Activated CD4-positive, alpha-beta T cell treated with anti-CD3 and anti-CD28 coated beads, Interleukin-2, amount 10 ng/mL, durations not matched to agents 7 days and 5 days (primary cell): ENCODE data around the gene ELF1. TPM values are rescaled to one million over a fixed set of nuclear protein-coding genes. Genes with fewer than 3 reads are reported as not detected.
"Not testable (repeated sequence)": the region's sequence is repeated elsewhere in the genome, so short reads cannot be mapped to it uniquely, and the experiment has no call there.

Experiments
- CTCF ChIA-PET: fragments of 350-600 bp; sonication (Branson Sonifier 250); formaldehyde crosslinking; loops from one replicate; lab custom pipeline; 2021; ENCODE audit warnings: antibody characterized with exemption; lab: Charles Lee
- POLR2A ChIA-PET: fragments of 350-600 bp; sonication (Branson Sonifier 250); formaldehyde crosslinking; loops from one replicate; lab custom pipeline; 2021; ENCODE audit warnings: antibody characterized with exemption; lab: Charles Lee
- DNase-seq: peaks from one replicate; pipeline ENCODE4 v3.0.0-alpha.2; 2020
- H3K27ac Mint-ChIP-seq: one replicate; pipeline ENCODE4 v1.8.0; 2021; ENCODE audit warnings: mild to moderate bottlenecking, moderate library complexity, mixed read lengths
- H3K27me3 Mint-ChIP-seq: one replicate; pipeline ENCODE4 v1.8.0; 2021; ENCODE audit warnings: mixed read lengths
- H3K36me3 Mint-ChIP-seq: one replicate; pipeline ENCODE4 v1.8.0; 2021; ENCODE audit warnings: low read depth, mixed read lengths
- H3K4me1 Mint-ChIP-seq: one replicate; pipeline ENCODE4 v1.8.0; 2021; ENCODE audit warnings: mixed read lengths
- H3K4me3 Mint-ChIP-seq: one replicate; pipeline ENCODE4 v1.8.0; 2021; ENCODE audit warnings: mild to moderate bottlenecking, moderate library complexity, mixed read lengths
- H3K9me3 Mint-ChIP-seq: one replicate; pipeline ENCODE4 v1.8.0; 2021; ENCODE audit warnings: mixed read lengths
- total RNA-seq, 2 experiments: library from RNA; stranded (reverse); gene quantifications; one replicate each; pipeline ENCODE4 v1.2.3, GENCODE V29; 2021

The ELF1 gene
- total RNA-seq, 2 experiments from 2014 or later: 125 to 149 TPM

DNA sequence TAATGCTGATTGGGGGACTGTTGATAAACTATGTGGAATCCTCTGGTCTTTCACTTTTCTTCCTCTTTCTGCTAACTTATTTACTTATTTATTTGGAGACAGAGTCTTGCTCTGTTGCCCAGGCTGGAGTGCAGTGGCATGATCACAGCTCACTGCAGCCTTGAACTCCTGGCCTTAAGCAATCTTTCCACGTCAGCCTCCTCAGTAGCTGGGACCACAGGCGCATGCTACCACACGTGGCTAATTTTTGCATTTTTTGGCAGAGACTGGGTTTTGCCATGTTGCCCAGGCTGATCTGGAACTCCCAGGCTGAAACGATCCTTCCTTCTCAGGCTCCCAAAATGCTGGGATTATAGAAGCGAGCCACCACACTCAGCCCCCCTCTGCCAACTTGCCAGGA is 77.5 kb downstream of the ELF1 start:
- Mint-ChIP-seq H3K4me1 (peaks cover 14% of the 10 kb centered on the region), H3K27ac (no peak overlapping the region), H3K4me3 (no peak overlapping the region), H3K9me3 (no peaks in the 10 kb centered on the region), H3K36me3 (peaks cover 66% of the 10 kb centered on the region), H3K27me3 (no peaks in the 10 kb centered on the region)
- ChIA-PET CTCF (interaction anchor here (1.0 to 1.7 kb wide), 2 partner anchors 12 to 78 kb away, joined by 3 read pairs; partner anchors contain the start of gene ELF1), POLR2A (no interaction called here)
- no peak for DNase-seq

DNA sequence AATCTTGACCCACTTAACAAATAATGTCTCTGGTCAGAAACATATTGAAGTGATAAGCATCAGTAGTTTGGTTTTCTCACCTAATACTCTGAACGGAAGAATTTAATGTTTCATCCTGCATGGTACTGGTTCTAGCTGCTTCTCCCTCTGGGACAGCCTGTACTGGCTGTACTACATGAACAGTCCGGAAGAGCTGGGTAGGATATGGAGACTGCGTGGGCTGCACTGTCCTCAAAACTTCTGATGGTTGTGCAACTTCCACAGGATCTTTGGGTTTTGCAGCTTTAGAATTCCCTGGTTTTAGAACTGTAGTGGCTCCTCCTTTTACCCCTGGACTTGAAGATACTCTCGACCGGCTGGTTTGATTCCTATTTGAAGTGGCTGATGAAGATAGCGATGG is 78.3 kb downstream of the ELF1 start:
- H3K27ac Mint-ChIP-seq: no peak overlapping the region
- no peak overlapping the region for H3K4me3 Mint-ChIP-seq
- peaks cover 63% of the 10 kb centered on the region for H3K36me3 Mint-ChIP-seq
- no peaks in the 10 kb centered on the region for H3K9me3 Mint-ChIP-seq
- no peak for DNase-seq
- no peaks in the 10 kb centered on the region for H3K27me3 Mint-ChIP-seq
- POLR2A ChIA-PET: no interaction called here
- peaks cover 10% of the 10 kb centered on the region for H3K4me1 Mint-ChIP-seq
- CTCF ChIA-PET: interaction anchor here (0.9 kb wide), 1 partner anchor 20 kb away, joined by 3 read pairs; no protein-coding TSS in a partner anchor

DNA sequence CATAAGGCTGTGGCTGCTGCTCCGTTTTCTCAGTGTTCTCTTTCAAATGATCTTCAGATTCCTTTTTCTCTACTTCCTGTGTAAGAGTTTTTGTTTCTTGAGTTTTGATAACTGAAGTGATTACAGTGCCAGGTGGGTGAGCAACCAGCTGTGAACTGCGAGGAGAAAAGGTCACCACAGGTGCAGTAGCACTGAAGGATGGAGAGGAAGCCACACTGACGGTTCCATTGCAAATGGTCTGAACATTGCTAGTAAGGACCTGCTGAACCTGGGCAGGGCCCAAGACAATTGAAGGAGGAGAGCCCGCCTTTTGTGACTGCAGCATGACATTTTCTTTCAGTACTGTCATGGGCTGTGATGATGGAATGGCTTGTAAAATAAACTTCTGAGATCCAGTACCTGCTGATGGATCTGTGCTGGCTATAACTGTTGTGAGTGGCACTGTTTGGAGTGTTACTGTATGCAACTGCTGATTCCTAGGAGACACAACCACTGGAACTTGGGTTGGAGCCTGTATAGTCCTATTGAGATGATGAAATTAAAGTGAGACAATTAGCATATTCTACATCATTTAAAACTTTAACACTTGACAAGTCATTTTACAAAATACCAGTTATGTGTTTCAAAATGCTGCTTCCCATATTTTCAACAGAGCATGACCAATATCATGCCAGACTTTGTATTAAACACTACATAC is 85.5 kb downstream of the ELF1 start:
- ChIA-PET POLR2A (no interaction called here), CTCF (interaction anchor here (0.6 to 2.1 kb wide), 2 partner anchors 8 to 11 kb away, joined by 3 to 9 read pairs; no protein-coding TSS in a partner anchor)
- H3K4me1 Mint-ChIP-seq: peaks cover 22% of the 10 kb centered on the region
- no peak overlapping the region for H3K4me3 Mint-ChIP-seq
- DNase-seq: no peak
- H3K27me3 Mint-ChIP-seq: no peaks in the 10 kb centered on the region
- H3K9me3 Mint-ChIP-seq: no peaks in the 10 kb centered on the region
- peak overlapping the region; percentile 69 for H3K27ac Mint-ChIP-seq
- peaks cover 70% of the 10 kb centered on the region for H3K36me3 Mint-ChIP-seq

DNA sequence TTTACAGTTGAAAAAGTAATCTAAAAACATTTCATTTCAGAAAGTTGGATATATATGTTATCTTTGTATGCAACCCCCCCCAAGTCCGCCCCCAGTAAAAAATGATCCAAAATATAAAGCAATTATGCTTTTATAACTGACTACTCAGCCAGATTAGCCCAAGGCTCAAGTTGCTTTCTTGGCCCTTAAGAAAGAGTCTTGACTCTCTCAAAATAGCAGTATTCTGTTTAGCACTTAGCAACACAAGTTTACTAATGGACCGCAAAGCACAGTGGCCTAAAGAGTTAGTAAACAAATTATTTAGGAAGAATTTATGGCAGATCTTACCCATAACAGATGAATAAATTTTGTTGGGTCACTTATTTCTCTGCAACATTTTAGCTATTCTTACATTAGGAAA is 86.9 kb downstream of the ELF1 start:
- no peak for DNase-seq
- Mint-ChIP-seq H3K27me3 (no peaks in the 10 kb centered on the region), H3K27ac (no peak overlapping the region), H3K4me3 (no peak overlapping the region), H3K4me1 (peaks cover 21% of the 10 kb centered on the region), H3K36me3 (peaks cover 68% of the 10 kb centered on the region), H3K9me3 (no peaks in the 10 kb centered on the region)
- ChIA-PET CTCF (no interaction called here), POLR2A (no interaction called here)

DNA sequence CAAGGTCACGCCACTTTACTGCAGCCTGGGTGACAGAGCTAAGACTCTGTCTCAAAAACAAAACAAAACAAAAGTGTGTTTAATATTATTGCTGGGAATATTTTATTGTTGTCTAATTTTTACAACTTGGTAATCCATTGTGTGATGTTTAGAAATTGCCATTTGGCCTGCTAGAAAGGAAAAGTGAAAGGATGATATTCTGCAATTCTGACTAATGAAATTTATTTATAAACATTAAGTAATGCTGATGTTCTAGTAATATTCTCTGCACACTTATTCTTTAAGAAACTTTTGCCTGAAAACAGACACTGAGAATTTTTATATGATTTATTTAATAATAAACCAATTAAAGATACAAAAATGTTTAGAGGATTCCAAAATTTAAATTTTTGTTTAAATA is 87.4 kb downstream of the ELF1 start:
- Mint-ChIP-seq H3K36me3 (peaks cover 65% of the 10 kb centered on the region), H3K27ac (no peak overlapping the region), H3K27me3 (no peaks in the 10 kb centered on the region), H3K9me3 (no peaks in the 10 kb centered on the region), H3K4me3 (no peak overlapping the region), H3K4me1 (peaks cover 21% of the 10 kb centered on the region)
- CTCF ChIA-PET: no interaction called here
- POLR2A ChIA-PET: no interaction called here
- DNase-seq: no peak

DNA sequence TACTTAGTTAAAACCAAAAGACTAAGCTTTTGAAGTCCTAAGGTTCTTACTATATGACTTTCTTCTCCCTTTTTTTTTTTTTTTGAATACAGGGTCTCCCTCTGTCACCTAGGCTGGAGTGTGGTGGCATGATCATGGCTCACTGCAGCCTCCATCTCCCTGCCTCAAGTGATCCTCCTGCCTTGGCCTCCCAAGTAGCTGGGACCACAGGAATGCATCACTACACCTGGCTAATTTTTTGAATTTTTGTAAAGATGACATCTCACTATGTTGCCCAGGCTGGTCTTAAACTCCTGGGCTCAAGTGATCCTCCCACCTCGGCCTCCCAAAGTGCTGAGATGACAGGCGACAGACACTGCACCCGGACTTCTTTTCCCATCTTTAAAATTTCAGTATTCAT is 89.2 kb downstream of the ELF1 start:
- H3K4me3 Mint-ChIP-seq, H3K27ac Mint-ChIP-seq, DNase-seq, H3K27me3 Mint-ChIP-seq, H3K9me3 Mint-ChIP-seq: not testable (repeated sequence)
- CTCF ChIA-PET: interaction anchor here (0.7 to 0.9 kb wide), 3 partner anchors 12 to 118 kb away, joined by 3 read pairs; no protein-coding TSS in a partner anchor
- POLR2A ChIA-PET: interaction anchor here (0.6 kb wide), 1 partner anchor 12 kb away, joined by 11 read pairs; no protein-coding TSS in a partner anchor
- Mint-ChIP-seq H3K36me3 (peaks cover 60% of the 10 kb centered on the region), H3K4me1 (peaks cover 17% of the 10 kb centered on the region)

DNA sequence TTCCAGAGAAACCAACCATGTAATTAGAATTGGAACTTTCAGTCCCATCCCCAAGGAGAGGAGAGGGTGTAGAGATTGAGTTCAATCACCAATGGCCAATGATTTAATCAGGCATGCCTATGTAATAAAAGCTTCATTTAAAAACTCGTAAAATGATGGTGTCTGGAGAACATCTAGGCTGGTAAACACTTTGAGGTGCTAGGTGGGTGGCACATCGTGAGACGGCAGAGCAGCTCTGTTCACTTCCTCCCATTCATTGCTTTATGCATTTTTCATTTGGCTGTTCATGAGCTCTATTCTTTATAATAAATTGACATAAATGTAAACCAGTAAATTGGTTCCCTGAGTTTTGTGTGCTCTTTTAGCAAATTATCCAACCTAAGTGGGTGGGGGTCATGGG is 90.1 kb downstream of the ELF1 start:
- Mint-ChIP-seq H3K9me3 (no peaks in the 10 kb centered on the region), H3K27ac (peak overlapping the region; percentile 41), H3K4me3 (no peak overlapping the region), H3K36me3 (peaks cover 58% of the 10 kb centered on the region), H3K27me3 (no peaks in the 10 kb centered on the region), H3K4me1 (peaks cover 12% of the 10 kb centered on the region)
- POLR2A ChIA-PET: no interaction called here
- CTCF ChIA-PET: interaction anchor here (0.9 to 1.3 kb wide), 3 partner anchors 10 to 119 kb away, joined by 3 to 6 read pairs (median 3); no protein-coding TSS in a partner anchor
- DNase-seq: no peak

DNA sequence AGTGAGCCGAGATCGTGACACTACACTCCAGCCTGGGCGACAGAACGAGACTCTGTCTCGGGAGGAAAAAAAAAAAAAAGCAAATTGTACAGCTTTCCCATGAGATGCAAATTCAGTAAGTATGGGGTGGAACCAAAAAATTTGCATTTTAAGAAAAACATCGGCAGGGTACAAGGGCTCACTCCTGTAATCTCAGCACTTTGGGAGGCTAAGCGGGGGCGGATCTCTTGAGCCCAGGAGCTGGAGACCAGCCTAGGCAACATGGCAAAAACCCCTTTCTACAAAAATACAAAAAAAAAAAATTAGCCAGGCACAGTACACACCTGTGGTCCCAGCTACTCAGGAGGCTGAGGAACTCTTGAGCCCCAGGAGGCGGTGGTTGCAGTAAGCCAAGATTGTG is 91.2 kb downstream of the ELF1 start:
- DNase-seq: no peak
- peaks cover 48% of the 10 kb centered on the region for H3K36me3 Mint-ChIP-seq
- H3K27me3 Mint-ChIP-seq: no peaks in the 10 kb centered on the region
- peaks cover 2% of the 10 kb centered on the region for H3K4me1 Mint-ChIP-seq
- H3K4me3 Mint-ChIP-seq: no peak overlapping the region
- no peak overlapping the region for H3K27ac Mint-ChIP-seq
- POLR2A ChIA-PET: interaction anchor here (0.6 kb wide), 1 partner anchor 392 kb away, joined by 3 read pairs; no protein-coding TSS in a partner anchor
- CTCF ChIA-PET: interaction anchor here (0.6 to 1.3 kb wide), 4 partner anchors 11 to 117 kb away, joined by 3 to 6 read pairs (median 3); no protein-coding TSS in a partner anchor
- H3K9me3 Mint-ChIP-seq: no peaks in the 10 kb centered on the region

DNA sequence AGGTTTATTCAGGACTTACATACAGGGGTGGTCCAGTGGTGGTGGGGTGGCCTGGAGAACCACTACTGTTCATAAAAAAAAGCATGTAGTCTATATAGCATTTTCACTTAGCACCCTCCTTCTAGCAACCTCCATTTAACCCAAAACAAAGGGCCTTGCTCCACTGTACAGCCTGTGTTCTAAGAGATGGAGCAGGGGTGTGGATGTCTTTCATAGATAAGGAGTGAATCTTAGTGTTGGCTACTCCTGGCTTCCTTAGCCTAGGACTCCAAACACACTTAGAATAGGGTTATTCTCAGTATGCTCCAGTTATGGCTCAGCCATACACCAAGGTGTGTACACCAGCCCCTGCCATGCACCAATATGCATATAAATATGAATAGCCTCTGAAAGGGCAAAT is 95.2 kb downstream of the ELF1 start:
- peaks cover 20% of the 10 kb centered on the region for H3K4me1 Mint-ChIP-seq
- H3K36me3 Mint-ChIP-seq: peaks cover 19% of the 10 kb centered on the region
- ChIA-PET POLR2A (interaction anchor here (0.5 kb wide), 1 partner anchor 1483 kb away, joined by 3 read pairs; no protein-coding TSS in a partner anchor), CTCF (interaction anchor here (1.4 kb wide), 1 partner anchor 14 kb away, joined by 4 read pairs; no protein-coding TSS in a partner anchor)
- H3K9me3 Mint-ChIP-seq: no peaks in the 10 kb centered on the region
- H3K27me3 Mint-ChIP-seq: no peaks in the 10 kb centered on the region
- no peak overlapping the region for H3K4me3 Mint-ChIP-seq
- no peak for DNase-seq
- no peak overlapping the region for H3K27ac Mint-ChIP-seq

DNA sequence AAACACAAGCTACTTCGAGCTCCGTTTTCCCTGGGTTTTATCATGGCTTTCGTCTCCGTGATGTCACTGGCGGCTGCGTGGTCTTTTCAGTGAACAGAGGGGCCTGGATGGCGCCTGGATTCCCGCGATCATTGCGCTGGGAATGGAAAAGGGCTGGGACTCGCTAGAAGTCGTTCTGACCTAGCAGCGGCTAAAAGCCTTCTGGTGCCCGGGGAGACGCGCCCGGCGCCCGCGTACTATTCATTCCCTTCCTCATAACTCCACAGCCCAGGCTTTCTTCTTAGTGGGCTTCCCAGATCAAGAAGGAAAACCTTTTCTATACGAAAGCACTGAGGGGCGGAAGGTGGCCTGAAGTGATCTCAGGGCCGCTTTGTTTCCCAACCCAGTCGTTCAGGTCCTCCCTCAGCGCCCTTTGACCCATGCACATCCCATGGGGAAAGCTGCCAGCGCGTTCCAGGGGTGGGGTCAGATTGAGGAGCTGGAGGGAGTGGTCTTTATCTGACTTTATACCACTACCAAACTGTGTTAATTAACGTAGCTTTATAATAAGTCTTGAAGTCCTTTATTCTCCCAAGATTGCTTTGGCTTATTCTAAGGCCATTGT is 96.6 kb downstream of the ELF1 start:
- Mint-ChIP-seq H3K27ac (peak overlapping the region; percentile 79), H3K9me3 (no peaks in the 10 kb centered on the region), H3K4me3 (peak overlapping the region; percentile 56), H3K27me3 (no peaks in the 10 kb centered on the region), H3K4me1 (peaks cover 20% of the 10 kb centered on the region), H3K36me3 (peaks cover 13% of the 10 kb centered on the region)
- ChIA-PET CTCF (interaction anchor here (1.6 to 2.3 kb wide), 2 partner anchors 13 to 138 kb away, joined by 4 to 9 read pairs; partner anchors contain the start of gene WBP4), POLR2A (interaction anchor here (0.6 to 0.9 kb wide), 3 partner anchors 18 to 139 kb away, joined by 3 to 9 read pairs (median 4); partner anchors contain the start of gene WBP4)
- no peak for DNase-seq

DNA sequence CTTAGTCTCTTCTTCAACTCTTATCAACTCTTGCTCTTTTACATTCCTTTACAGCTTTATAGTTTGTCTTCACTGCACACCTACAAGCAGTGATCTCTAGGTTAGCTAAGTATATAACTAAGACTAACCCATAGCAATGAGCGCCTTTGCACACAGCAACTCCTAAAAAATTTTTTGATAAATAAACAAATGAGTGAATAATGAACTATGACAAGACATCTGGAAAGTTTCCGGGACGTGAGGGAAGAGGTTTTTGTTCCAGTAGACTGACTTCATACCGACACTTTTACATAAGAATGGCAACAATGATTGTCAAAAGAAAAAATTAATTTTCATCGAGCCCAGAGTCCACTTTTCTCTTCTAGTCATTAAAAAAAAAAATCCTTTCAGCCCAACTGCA is 98.3 kb downstream of the ELF1 start:
- no peaks in the 10 kb centered on the region for H3K9me3 Mint-ChIP-seq
- H3K4me3 Mint-ChIP-seq: peak overlapping the region; percentile 90
- ChIA-PET CTCF (interaction anchor here (0.8 to 1.7 kb wide), 5 partner anchors 9 to 272 kb away, joined by 3 to 6 read pairs (median 3); partner anchors contain the start of genes ELF1 and WBP4), POLR2A (no interaction called here)
- no peaks in the 10 kb centered on the region for H3K27me3 Mint-ChIP-seq
- peak overlapping the region; percentile 92 for H3K27ac Mint-ChIP-seq
- peaks cover 26% of the 10 kb centered on the region for H3K4me1 Mint-ChIP-seq
- H3K36me3 Mint-ChIP-seq: peaks cover 10% of the 10 kb centered on the region
- no peak for DNase-seq

DNA sequence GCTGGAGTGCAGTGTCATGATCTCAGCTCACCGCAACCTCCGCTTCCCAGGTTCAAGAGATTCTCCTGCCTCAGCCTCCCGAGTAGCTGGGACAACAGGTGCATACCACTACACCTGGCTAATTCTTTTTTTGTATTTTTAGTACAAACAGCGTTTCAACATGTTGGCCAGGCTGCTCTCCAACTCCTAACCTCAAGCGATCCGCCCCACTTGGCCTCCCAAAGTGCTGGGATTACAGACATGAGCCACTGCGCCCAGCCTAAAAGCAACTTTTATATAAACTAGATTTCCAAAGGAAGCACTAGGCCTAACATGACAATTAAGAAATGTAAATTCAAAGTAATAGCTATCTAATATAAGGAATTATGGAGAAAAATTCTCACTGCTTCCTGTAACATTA is 99.2 kb downstream of the ELF1 start:
- POLR2A ChIA-PET, CTCF ChIA-PET, DNase-seq, H3K36me3 Mint-ChIP-seq, H3K27me3 Mint-ChIP-seq, H3K9me3 Mint-ChIP-seq, H3K27ac Mint-ChIP-seq: not testable (repeated sequence)
- peak overlapping the region; percentile 90 for H3K4me3 Mint-ChIP-seq
- peaks cover 26% of the 10 kb centered on the region for H3K4me1 Mint-ChIP-seq
